ENCODE data around the gene RABEPK.

- TF ChIP-seq, protein P1, sequence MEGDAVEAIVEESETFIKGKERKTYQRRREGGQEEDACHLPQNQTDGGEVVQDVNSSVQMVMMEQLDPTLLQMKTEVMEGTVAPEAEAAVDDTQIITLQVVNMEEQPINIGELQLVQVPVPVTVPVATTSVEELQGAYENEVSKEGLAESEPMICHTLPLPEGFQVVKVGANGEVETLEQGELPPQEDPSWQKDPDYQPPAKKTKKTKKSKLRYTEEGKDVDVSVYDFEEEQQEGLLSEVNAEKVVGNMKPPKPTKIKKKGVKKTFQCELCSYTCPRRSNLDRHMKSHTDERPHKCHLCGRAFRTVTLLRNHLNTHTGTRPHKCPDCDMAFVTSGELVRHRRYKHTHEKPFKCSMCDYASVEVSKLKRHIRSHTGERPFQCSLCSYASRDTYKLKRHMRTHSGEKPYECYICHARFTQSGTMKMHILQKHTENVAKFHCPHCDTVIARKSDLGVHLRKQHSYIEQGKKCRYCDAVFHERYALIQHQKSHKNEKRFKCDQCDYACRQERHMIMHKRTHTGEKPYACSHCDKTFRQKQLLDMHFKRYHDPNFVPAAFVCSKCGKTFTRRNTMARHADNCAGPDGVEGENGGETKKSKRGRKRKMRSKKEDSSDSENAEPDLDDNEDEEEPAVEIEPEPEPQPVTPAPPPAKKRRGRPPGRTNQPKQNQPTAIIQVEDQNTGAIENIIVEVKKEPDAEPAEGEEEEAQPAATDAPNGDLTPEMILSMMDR (conservative IDR thresholded peaks at IDR 0.05; ENCODE audit: low read depth, low read length) = no peak
- no peak for TF ChIP-seq EZH2 (IDR thresholded peaks at IDR 0.05; ENCODE audit: borderline replicate concordance, low read depth, low read length, poor library complexity, severe bottlenecking)
Measured at GRCh38 chr9:125238127-125238914, 38.0 kb downstream of the RABEPK start.

Measured in A673 (cell line).